ENCODE results near the gene TLK1. TPM values are rescaled to one million over a fixed set of nuclear protein-coding genes. Genes with fewer than 3 reads are reported as not detected.

The TLK1 gene
- total and polyA plus RNA-seq, 2 of the 4 experiments (the other 2 are of a cell fraction), result 7.3 to 12.5 TPM

DNA sequence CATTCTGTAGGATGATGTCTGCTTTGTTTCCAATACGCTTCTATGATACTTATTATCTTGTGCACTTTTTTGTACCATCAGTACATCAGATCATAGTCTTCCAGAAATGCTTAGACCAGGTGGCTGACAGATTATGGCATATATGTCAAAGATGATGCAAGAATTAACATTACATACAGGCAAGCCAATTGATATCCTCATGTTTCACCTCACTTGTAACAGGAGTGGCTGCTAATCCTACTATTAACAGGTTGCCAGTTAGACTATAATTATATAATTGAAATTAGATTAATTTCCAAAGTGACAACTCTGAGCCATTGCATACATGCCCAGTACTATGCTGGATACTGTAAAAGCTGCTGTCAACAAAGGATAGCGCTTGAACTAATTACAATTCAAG, 77.2 kb downstream of the TLK1 start:
- H2AK5ac ChIP-seq (ENCODE audit: low read depth, low read length), result no peak overlapping the region
- in situ Hi-C loops (cut with MboI; ENCODE audit: low sequenced_read_pairs), result no loop called here
- H4K5ac ChIP-seq (ENCODE audit: low read depth, low read length), result no peak overlapping the region
- no peak overlapping the region for H3K27ac ChIP-seq (ENCODE audit: insufficient read depth, low read length)
- ChIA-PET CTCF (interaction anchor here (0.7 kb wide), 1 partner anchor 1292 kb away, joined by 3 read pairs; no protein-coding TSS in a partner anchor), POLR2A (ENCODE audit: unreplicated experiment) (no interaction called here)
- no peak overlapping the region for H2BK5ac ChIP-seq (ENCODE audit: low read depth, low read length, poor library complexity, severe bottlenecking)
- intact Hi-C loops (cut with micrococcal nuclease), result no loop called here
- no peak overlapping the region for H4K91ac ChIP-seq (ENCODE audit: insufficient read depth, low read depth, low read length)
- no peak overlapping the region for H2BK120ac ChIP-seq (ENCODE audit: low read depth, low read length)
- DNase-seq (no peak), ATAC-seq (ENCODE audit: low read depth) (no peak)
- no peak overlapping the region for H3K9ac ChIP-seq (ENCODE audit: low read depth, low read length)
- no peak overlapping the region for H3K4ac ChIP-seq (ENCODE audit: low read depth, low read length)
- no TSS peak for BruUV-seq (replicated peaks)
- no peak overlapping the region for H3K18ac ChIP-seq (ENCODE audit: low read depth, low read length)
- no peak overlapping the region for H4K8ac ChIP-seq (ENCODE audit: low read depth in 2 of 2, low read length in 2 of 2)
- peaks cover 20 to 51% of the 10 kb centered on the region in 2 experiments; a peak in 3 of 4 replicates for H3K79me1 ChIP-seq (ENCODE audit: low read depth in 1 of 2, low read length in 2 of 2)
- H3K23ac ChIP-seq (ENCODE audit: low read depth, low read length), result no peak overlapping the region
- H2AFZ ChIP-seq (replicated peaks; ENCODE audit: low read length, poor library complexity), result no peak overlapping the region
- H2AK9ac ChIP-seq (replicated peaks; ENCODE audit: low read depth, low read length, poor library complexity), result no peak overlapping the region
- peaks cover 2% of the 10 kb centered on the region for H3K36me3 ChIP-seq (ENCODE audit: control insufficient read depth, insufficient read depth, low read length)
- peaks cover 3% of the 10 kb centered on the region for H3K9me1 ChIP-seq (ENCODE audit: insufficient read depth, low read length)
- H3K4me1 ChIP-seq (ENCODE audit: control insufficient read depth, insufficient read depth, low read length), result no peaks in the 10 kb centered on the region; the same call in 1 of the 2 replicates
- H2BK15ac ChIP-seq (ENCODE audit: low read depth, low read length), result no peak overlapping the region
- H3K56ac ChIP-seq (ENCODE audit: extremely low read depth, insufficient read depth, low read length), result no peak overlapping the region
- no peak overlapping the region for H2BK20ac ChIP-seq (ENCODE audit: low read depth, low read length)
- dilution Hi-C loops (cut with HindIII; ENCODE audit: low sequenced_read_pairs, unreplicated experiment), result no loop called here
- H3K14ac ChIP-seq (replicated peaks; ENCODE audit: low read depth, low read length), result no peak overlapping the region
- no peaks in the 10 kb centered on the region for H3K9me3 ChIP-seq (ENCODE audit: control insufficient read depth, insufficient read depth, low read length)
- no CpG with 5 or more reads among the region's 2 CpGs for WGBS, 2 experiments (ENCODE audit: extremely low coverage in 2 of 2, insufficient read length in 1 of 2)
- no peak overlapping the region for H3K4me2 ChIP-seq (ENCODE audit: low read depth, low read length)
- peak; percentile 54 for TF ChIP-seq CEBPB (IDR thresholded peaks at IDR 0.05; ENCODE audit: low read depth, low read length)
- TF ChIP-seq, protein P1, sequence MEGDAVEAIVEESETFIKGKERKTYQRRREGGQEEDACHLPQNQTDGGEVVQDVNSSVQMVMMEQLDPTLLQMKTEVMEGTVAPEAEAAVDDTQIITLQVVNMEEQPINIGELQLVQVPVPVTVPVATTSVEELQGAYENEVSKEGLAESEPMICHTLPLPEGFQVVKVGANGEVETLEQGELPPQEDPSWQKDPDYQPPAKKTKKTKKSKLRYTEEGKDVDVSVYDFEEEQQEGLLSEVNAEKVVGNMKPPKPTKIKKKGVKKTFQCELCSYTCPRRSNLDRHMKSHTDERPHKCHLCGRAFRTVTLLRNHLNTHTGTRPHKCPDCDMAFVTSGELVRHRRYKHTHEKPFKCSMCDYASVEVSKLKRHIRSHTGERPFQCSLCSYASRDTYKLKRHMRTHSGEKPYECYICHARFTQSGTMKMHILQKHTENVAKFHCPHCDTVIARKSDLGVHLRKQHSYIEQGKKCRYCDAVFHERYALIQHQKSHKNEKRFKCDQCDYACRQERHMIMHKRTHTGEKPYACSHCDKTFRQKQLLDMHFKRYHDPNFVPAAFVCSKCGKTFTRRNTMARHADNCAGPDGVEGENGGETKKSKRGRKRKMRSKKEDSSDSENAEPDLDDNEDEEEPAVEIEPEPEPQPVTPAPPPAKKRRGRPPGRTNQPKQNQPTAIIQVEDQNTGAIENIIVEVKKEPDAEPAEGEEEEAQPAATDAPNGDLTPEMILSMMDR (conservative IDR thresholded peaks at IDR 0.05; ENCODE audit: low read depth, low read length), result no peak
- no peaks in the 10 kb centered on the region for H3K27me3 ChIP-seq (ENCODE audit: control insufficient read depth, insufficient read depth, low read length)
- peaks cover 25% of the 10 kb centered on the region; the same call in 1 of the 2 replicates for H4K20me1 ChIP-seq (ENCODE audit: insufficient read depth, low read length)
- no peak overlapping the region for H3K4me3 ChIP-seq (ENCODE audit: insufficient read depth, low read depth, low read length)
